Type B pancreatic cell (in vitro differentiated cells): ENCODE measurements around the gene PLEK. TPM values are rescaled to one million over a fixed set of nuclear protein-coding genes. Genes with fewer than 3 reads are reported as not detected.
"Not testable (repeated sequence)": the region's sequence is repeated elsewhere in the genome, so short reads cannot be mapped to it uniquely, and the experiment has no call there.

Experiments used
- DNase-seq: peaks from one replicate; pipeline ENCODE4 v3.0.0; 2021; ENCODE audit warnings: mixed read lengths; ENCODE audit not compliant: unreplicated experiment; ENCODE audit errors: extremely low spot score
- H3K27ac Mint-ChIP-seq: 2 replicates; pipeline ENCODE4 v1.8.0; 2021; ENCODE audit warnings: mild to moderate bottlenecking, mixed read lengths
- H3K27me3 Mint-ChIP-seq: 2 replicates; pipeline ENCODE4 v1.8.0; 2021; ENCODE audit warnings: mixed read lengths
- H3K36me3 Mint-ChIP-seq: 2 replicates; pipeline ENCODE4 v1.8.0; 2021; ENCODE audit warnings: mixed read lengths
- H3K4me1 Mint-ChIP-seq: one replicate; pipeline ENCODE4 v1.8.0; 2021; ENCODE audit warnings: mixed read lengths; ENCODE audit not compliant: unreplicated experiment
- H3K4me3 Mint-ChIP-seq: 2 replicates; pipeline ENCODE4 v1.8.0; 2021; ENCODE audit warnings: mild to moderate bottlenecking, mixed read lengths
- H3K9me3 Mint-ChIP-seq: 2 replicates; pipeline ENCODE4 v1.8.0; 2021; ENCODE audit warnings: mixed read lengths
- total RNA-seq: library from RNA; stranded (reverse); gene quantifications from 2 replicates; pipeline ENCODE4 v1.2.1, GENCODE V29; 2021; ENCODE audit warnings: low replicate concordance
- TF ChIP-seq, protein P1 (sequence below): fragments of 200-600 bp; sonication (generic); conservative IDR thresholded peaks from 2 replicates; pipeline ENCODE4 v1.5.0; 2021; ENCODE audit warnings: antibody characterized with exemption, mild to moderate bottlenecking

PLEK gene
- total RNA-seq, 1 donor from 2014 or later = not detected

DNA sequence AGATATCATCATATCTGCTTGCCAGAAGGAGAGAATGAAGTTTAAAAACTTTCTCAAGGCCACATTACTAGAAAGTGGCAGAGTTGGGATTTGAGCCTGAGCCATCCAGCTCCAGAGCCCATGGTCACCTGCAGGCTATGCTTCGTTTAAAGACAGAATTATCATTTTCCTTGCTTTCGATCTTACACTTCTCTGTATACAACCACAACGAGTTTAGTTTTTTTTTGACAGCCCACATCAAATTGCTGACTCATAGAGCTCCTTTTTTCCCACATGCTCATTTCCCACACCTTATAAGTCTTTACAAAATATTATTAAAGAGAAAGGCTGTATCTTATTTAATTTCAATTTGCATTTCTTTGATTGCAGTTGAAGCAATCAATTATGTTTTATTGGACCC lies 6.5 kb downstream of the PLEK start:
- no peak for DNase-seq
- no peaks in the 10 kb centered on the region for H3K4me1 Mint-ChIP-seq
- no peak overlapping the region for H3K27ac Mint-ChIP-seq
- H3K36me3 Mint-ChIP-seq = no peaks in the 10 kb centered on the region
- peaks cover 10% of the 10 kb centered on the region for H3K27me3 Mint-ChIP-seq
- H3K4me3 Mint-ChIP-seq = no peak overlapping the region
- H3K9me3 Mint-ChIP-seq = no peaks in the 10 kb centered on the region
- TF ChIP-seq, protein P1, sequence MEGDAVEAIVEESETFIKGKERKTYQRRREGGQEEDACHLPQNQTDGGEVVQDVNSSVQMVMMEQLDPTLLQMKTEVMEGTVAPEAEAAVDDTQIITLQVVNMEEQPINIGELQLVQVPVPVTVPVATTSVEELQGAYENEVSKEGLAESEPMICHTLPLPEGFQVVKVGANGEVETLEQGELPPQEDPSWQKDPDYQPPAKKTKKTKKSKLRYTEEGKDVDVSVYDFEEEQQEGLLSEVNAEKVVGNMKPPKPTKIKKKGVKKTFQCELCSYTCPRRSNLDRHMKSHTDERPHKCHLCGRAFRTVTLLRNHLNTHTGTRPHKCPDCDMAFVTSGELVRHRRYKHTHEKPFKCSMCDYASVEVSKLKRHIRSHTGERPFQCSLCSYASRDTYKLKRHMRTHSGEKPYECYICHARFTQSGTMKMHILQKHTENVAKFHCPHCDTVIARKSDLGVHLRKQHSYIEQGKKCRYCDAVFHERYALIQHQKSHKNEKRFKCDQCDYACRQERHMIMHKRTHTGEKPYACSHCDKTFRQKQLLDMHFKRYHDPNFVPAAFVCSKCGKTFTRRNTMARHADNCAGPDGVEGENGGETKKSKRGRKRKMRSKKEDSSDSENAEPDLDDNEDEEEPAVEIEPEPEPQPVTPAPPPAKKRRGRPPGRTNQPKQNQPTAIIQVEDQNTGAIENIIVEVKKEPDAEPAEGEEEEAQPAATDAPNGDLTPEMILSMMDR = no peak

DNA sequence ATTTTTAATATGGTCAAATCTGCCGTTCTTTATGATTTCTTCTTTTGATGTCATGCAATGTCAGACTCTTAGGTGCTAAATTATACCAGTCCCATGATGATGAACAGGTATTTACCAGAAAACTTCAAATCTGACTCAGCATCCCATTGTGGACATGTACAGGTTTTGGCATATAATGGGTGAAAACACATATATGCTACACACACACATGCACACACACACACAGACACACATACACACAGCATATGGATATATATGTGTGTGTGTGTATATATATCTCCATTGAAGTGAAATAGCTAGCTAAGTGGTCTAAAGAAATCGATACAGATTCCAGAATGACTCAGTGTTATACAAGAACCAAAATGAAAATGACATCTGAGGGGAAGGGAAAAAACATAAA lies 7.4 kb downstream of the PLEK start:
- TF ChIP-seq, protein P1 = no peak
- Mint-ChIP-seq H3K9me3 (no peaks in the 10 kb centered on the region), H3K27me3 (peaks cover 17% of the 10 kb centered on the region), H3K27ac (no peak overlapping the region), H3K4me3 (no peak overlapping the region), H3K4me1 (no peaks in the 10 kb centered on the region), H3K36me3 (no peaks in the 10 kb centered on the region)
- DNase-seq = no peak

DNA sequence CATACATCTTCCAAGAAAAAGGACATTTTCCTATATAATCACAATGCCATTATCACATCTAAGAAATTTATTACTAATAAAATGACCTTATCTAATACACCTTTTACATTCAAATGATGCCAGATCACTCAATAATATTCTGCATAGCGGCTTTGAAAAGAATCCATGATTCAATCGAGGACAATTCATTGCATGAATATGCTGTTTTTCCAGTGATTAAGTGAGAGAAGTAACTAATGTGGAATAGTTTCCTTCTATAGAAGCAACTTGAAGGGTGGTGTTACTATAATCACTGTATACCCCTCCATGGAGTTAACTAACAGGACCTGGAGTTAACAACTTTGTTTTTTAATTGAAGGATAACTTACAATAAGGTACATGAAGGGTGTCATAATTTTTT lies 9.1 kb downstream of the PLEK start:
- Mint-ChIP-seq H3K4me3 (no peak overlapping the region), H3K9me3 (no peaks in the 10 kb centered on the region), H3K4me1 (no peaks in the 10 kb centered on the region), H3K27ac (no peak overlapping the region), H3K36me3 (no peaks in the 10 kb centered on the region), H3K27me3 (peaks cover 20% of the 10 kb centered on the region)
- TF ChIP-seq, protein P1 = no peak
- DNase-seq = no peak

DNA sequence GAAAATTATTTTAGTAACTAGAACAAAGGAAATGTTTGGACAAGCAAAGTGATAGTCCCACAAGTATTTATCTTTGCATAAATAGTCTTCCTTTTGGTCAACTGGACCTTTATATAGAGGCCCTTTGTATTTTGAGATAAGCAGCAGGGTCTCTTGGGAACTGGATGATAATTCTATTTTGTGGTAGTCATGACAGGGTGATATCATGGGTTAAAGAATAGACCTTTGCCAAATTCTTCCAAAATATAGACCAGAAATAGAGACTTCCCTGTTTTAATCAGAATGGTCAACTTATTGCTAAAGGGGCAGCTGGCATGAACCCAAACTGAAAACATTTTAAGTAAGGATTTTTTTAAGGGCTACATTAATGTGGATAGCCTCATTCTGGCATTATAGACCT lies 10.5 kb downstream of the PLEK start:
- Mint-ChIP-seq H3K27me3 (peaks cover 28% of the 10 kb centered on the region), H3K27ac (no peak overlapping the region), H3K4me3 (no peak overlapping the region), H3K36me3 (no peaks in the 10 kb centered on the region), H3K9me3 (no peaks in the 10 kb centered on the region), H3K4me1 (no peaks in the 10 kb centered on the region)
- DNase-seq = no peak
- TF ChIP-seq, protein P1 = no peak

DNA sequence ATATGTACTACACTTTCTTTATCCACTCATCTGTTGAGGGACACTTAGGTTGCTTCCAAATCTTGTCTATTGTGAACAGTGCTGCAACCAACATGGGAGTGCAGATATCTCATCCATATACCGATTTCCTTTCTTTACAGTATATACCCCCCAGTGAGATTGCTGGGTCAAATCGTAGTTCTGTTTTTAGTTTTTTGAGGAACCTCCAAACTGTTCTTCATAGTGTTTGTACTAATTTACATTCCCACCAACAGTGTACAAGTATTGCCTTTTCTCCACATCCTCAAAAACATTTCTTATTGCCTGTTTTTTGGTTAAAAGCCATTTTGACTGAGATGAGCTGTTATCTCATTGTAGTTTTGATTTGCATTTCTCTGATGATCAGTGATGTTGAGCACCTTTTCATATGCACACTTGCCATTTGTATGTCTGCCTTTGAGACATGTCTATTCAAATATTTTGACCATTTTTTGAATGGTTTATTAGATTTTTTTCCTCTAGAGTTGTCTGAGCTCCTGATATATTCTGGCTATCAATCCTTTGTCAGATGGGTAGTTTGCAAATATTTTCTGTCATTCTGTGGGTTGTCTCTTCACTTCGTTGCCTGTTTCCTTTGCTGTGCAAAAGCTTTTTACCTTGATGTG lies 12.2 kb downstream of the PLEK start:
- no peak overlapping the region for H3K4me3 Mint-ChIP-seq
- H3K27ac Mint-ChIP-seq = no peak overlapping the region
- peaks cover 28% of the 10 kb centered on the region for H3K27me3 Mint-ChIP-seq
- no peak for DNase-seq
- no peaks in the 10 kb centered on the region for H3K4me1 Mint-ChIP-seq
- TF ChIP-seq, protein P1 = no peak
- no peaks in the 10 kb centered on the region for H3K36me3 Mint-ChIP-seq
- H3K9me3 Mint-ChIP-seq = no peaks in the 10 kb centered on the region

DNA sequence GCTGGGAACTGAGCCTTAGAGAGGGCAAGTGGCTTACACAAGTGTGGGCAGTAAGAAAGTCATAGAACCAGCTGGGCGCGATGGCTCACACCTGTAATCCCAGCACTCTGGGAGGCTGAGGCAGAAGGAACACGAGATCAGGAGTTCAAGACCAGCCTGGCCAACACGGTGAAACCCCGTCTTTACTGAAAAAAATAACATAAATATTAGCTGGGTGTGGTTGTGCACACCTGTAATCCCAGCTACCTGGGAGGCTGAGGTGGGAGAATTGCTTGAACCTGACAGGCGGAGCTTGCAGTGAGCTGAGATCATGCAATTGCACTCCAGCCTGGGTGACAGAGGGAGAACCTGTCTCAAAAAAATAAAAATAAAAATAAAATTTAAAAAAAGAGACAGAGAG lies 13.7 kb downstream of the PLEK start:
- not testable (repeated sequence) for H3K9me3 Mint-ChIP-seq, H3K27ac Mint-ChIP-seq, H3K36me3 Mint-ChIP-seq, DNase-seq, H3K4me1 Mint-ChIP-seq, H3K4me3 Mint-ChIP-seq
- H3K27me3 Mint-ChIP-seq = peaks cover 36% of the 10 kb centered on the region
